Upper lobe of left lung (tissue), 4 donors: ENCODE measurements around the gene ZNF727.
"Not testable (repeated sequence)": the region's sequence is repeated elsewhere in the genome, so short reads cannot be mapped to it uniquely, and the experiment has no call there.

Source experiments
- CTCF ChIP-seq, 6 experiments: fragments of 450-650 bp in 4 of 6; fragments of 200-600 bp in 2 of 6; sonication (generic) in 2 of 6; IDR thresholded peaks; one replicate each; pipeline ENCODE4 v1.5.1; 2016 to 2019; ENCODE audit warnings: antibody characterized with exemption in 6 of 6
- POLR2A ChIP-seq, 4 donors: fragments of 450-650 bp; IDR thresholded peaks; one replicate each; pipeline ENCODE4 v1.5.1; 2016 to 2017; ENCODE audit warnings: antibody characterized with exemption in 4 of 4, mild to moderate bottlenecking in 2 of 4
- POLR2AphosphoS5 ChIP-seq, 2 donors: sonication (generic); formaldehyde crosslinking; IDR thresholded peaks; one replicate each; pipeline ENCODE4 v1.5.1; 2017; ENCODE audit warnings: antibody characterized with exemption in 2 of 2

- not testable (repeated sequence) for TF ChIP-seq CTCF, POLR2A, POLR2AphosphoS5 (IDR thresholded peaks at IDR 0.05)
Observed at GRCh38 chr7:64088863-64089262, 43.6 kb downstream of the ZNF727 start.
